HEK293 (cell line): Measurements from ENCODE around the gene CCSER1.

Experiments
- BCL11A ChIP-seq: fragments of 450-650 bp; formaldehyde crosslinking; IDR thresholded peaks from 2 replicates; pipeline ENCODE4 v1.5.1; 2016; ENCODE audit warnings: low read depth, missing biosample characterization, missing genetic modification characterization
- FEZF1 ChIP-seq: fragments of 450-650 bp; formaldehyde crosslinking; IDR thresholded peaks from 2 replicates; pipeline ENCODE4 v1.5.1; 2016; ENCODE audit warnings: missing biosample characterization, missing genetic modification characterization
- HIC1 ChIP-seq: fragments of 450-650 bp; formaldehyde crosslinking; IDR thresholded peaks from 2 replicates; pipeline ENCODE4 v1.5.1; 2016; ENCODE audit warnings: missing biosample characterization, missing genetic modification characterization
- IKZF3 ChIP-seq: fragments of 450-650 bp; IDR thresholded peaks from 2 replicates; pipeline ENCODE4 v1.5.0; 2018; ENCODE audit warnings: missing biosample characterization, mild to moderate bottlenecking, missing genetic modification characterization, moderate library complexity
- INSM2 ChIP-seq: fragments of 450-650 bp; formaldehyde crosslinking; IDR thresholded peaks from 2 replicates; pipeline ENCODE4 v1.5.1; 2016; ENCODE audit warnings: missing biosample characterization, missing genetic modification characterization
- KLF17 ChIP-seq: fragments of 450-650 bp; formaldehyde crosslinking; IDR thresholded peaks from 2 replicates; pipeline ENCODE4 v1.5.1; 2016; ENCODE audit warnings: missing biosample characterization, missing genetic modification characterization
- PRDM10 ChIP-seq: fragments of 450-650 bp; formaldehyde crosslinking; IDR thresholded peaks from 2 replicates; pipeline ENCODE4 v1.5.1; 2016; ENCODE audit warnings: missing biosample characterization, missing genetic modification characterization
- PRDM6 ChIP-seq: fragments of 450-650 bp; formaldehyde crosslinking; IDR thresholded peaks from 2 replicates; pipeline ENCODE4 v1.5.1; 2017; ENCODE audit warnings: missing biosample characterization, missing genetic modification characterization
- SETDB1 ChIP-seq: IDR thresholded peaks from one replicate; pipeline ENCODE4 v1.6.1; 2017; ENCODE audit warnings: mild to moderate bottlenecking, low read length, moderate library complexity, mixed read lengths; ENCODE audit not compliant: insufficient read length
- SP7 ChIP-seq: fragments of 450-650 bp; formaldehyde crosslinking; IDR thresholded peaks from 2 replicates; pipeline ENCODE4 v1.5.1; 2016; ENCODE audit warnings: missing biosample characterization, missing genetic modification characterization
- TRIM28 ChIP-seq: IDR thresholded peaks from 2 replicates; pipeline ENCODE4 v1.6.1; 2011; ENCODE audit warnings: low read length, control low read depth, borderline replicate concordance
- TSHZ1 ChIP-seq: fragments of 450-650 bp; formaldehyde crosslinking; IDR thresholded peaks from 2 replicates; pipeline ENCODE4 v1.5.1; 2016; ENCODE audit warnings: missing biosample characterization, missing genetic modification characterization, borderline replicate concordance
- WT1 ChIP-seq: fragments of 450-650 bp; formaldehyde crosslinking; IDR thresholded peaks from 2 replicates; pipeline ENCODE4 v1.5.1; 2016; ENCODE audit warnings: missing biosample characterization, missing genetic modification characterization
- ZNF10 ChIP-seq: fragments of 450-650 bp; formaldehyde crosslinking; IDR thresholded peaks from 2 replicates; pipeline ENCODE4 v1.5.1; 2017; ENCODE audit warnings: missing biosample characterization, missing genetic modification characterization
- ZNF169 ChIP-seq: fragments of 450-650 bp; formaldehyde crosslinking; IDR thresholded peaks from 2 replicates; pipeline ENCODE4 v1.5.1; 2016; ENCODE audit warnings: missing biosample characterization, missing genetic modification characterization
- ZNF2 ChIP-seq: fragments of 450-650 bp; formaldehyde crosslinking; IDR thresholded peaks from 2 replicates; pipeline ENCODE4 v1.5.1; 2016; ENCODE audit warnings: missing biosample characterization, missing genetic modification characterization
- ZNF366 ChIP-seq: fragments of 450-650 bp; formaldehyde crosslinking; conservative IDR thresholded peaks from 2 replicates; pipeline ENCODE4 v1.5.1; 2016; ENCODE audit warnings: missing biosample characterization, missing genetic modification characterization
- ZNF510 ChIP-seq: fragments of 450-650 bp; formaldehyde crosslinking; IDR thresholded peaks from 2 replicates; pipeline ENCODE4 v1.5.1; 2018; ENCODE audit warnings: mild to moderate bottlenecking, missing genetic modification characterization, missing biosample characterization; ENCODE audit not compliant: insufficient replicate concordance
- ZNF549 ChIP-seq: fragments of 450-650 bp; IDR thresholded peaks from 2 replicates; pipeline ENCODE4 v1.5.1; 2018; ENCODE audit warnings: missing biosample characterization, missing genetic modification characterization, mild to moderate bottlenecking, inconsistent platforms, moderate library complexity
- ZNF639 ChIP-seq: fragments of 450-650 bp; formaldehyde crosslinking; IDR thresholded peaks from 2 replicates; pipeline ENCODE4 v1.5.1; 2016; ENCODE audit warnings: missing biosample characterization, missing genetic modification characterization
- ZNF692 ChIP-seq: fragments of 450-650 bp; formaldehyde crosslinking; IDR thresholded peaks from 2 replicates; pipeline ENCODE4 v1.5.1; 2016; ENCODE audit warnings: missing biosample characterization, missing genetic modification characterization

Gene CCSER1

GRCh38 chr4:90958256-90958895 lies 831.2 kb downstream of the CCSER1 start (continued):
- TF ChIP-seq TSHZ1 (tag by site-specific recombination): 0 out of 2 replicates have a peak, but pooled peaks have one; percentile 19
- peak; percentile 82 for TF ChIP-seq SP7 (tag by site-specific recombination)
- TF ChIP-seq BCL11A (tag by site-specific recombination): peak; percentile 47; the same call in 1 of the 2 replicates
- peak; percentile 60; the same call in 1 of the 2 replicates for TF ChIP-seq FEZF1 (tag by site-specific recombination)
- no peak for TF ChIP-seq ZNF2 (tag by site-specific recombination)
- TF ChIP-seq HIC1 (tag by site-specific recombination): no peak
- TF ChIP-seq TRIM28: peak; percentile 94
- TF ChIP-seq INSM2 (tag by site-specific recombination): peak; percentile 97
- 0 out of 2 replicates have a peak, but pooled peaks have one; percentile 30 for TF ChIP-seq ZNF692 (tag by site-specific recombination)
- peak; percentile 81 for TF ChIP-seq PRDM6 (tag by site-specific recombination)
- peak; percentile 35 for TF ChIP-seq ZNF510 (tag by site-specific recombination)
- peak; percentile 60 for TF ChIP-seq WT1 (tag by site-specific recombination)
- 0 out of 2 replicates have a peak, but pooled peaks have one; percentile 10 for TF ChIP-seq PRDM10 (tag by site-specific recombination)
- TF ChIP-seq ZNF10 (tag by site-specific recombination): no peak
- TF ChIP-seq ZNF169 (tag by site-specific recombination): no peak
- peak; percentile 31; the same call in 1 of the 2 replicates for TF ChIP-seq ZNF639
- no peak for TF ChIP-seq KLF17 (tag by site-specific recombination)
- peak; percentile 81 for TF ChIP-seq ZNF366 (tag by site-specific recombination)
- TF ChIP-seq ZNF549 (tag by site-specific recombination): peak; percentile 54; the same call in 1 of the 2 replicates
- peak; percentile 90 for TF ChIP-seq SETDB1
- TF ChIP-seq IKZF3: peak; percentile 33; the same call in 1 of the 2 replicates
